ENCODE measurements around the gene PRTG.

GRCh38 chr15:55637086-55637485 is 105.9 kb downstream of the PRTG start:
- no peak for TF ChIP-seq POLR2A (IDR thresholded peaks at IDR 0.05)
- TF ChIP-seq, protein P1, sequence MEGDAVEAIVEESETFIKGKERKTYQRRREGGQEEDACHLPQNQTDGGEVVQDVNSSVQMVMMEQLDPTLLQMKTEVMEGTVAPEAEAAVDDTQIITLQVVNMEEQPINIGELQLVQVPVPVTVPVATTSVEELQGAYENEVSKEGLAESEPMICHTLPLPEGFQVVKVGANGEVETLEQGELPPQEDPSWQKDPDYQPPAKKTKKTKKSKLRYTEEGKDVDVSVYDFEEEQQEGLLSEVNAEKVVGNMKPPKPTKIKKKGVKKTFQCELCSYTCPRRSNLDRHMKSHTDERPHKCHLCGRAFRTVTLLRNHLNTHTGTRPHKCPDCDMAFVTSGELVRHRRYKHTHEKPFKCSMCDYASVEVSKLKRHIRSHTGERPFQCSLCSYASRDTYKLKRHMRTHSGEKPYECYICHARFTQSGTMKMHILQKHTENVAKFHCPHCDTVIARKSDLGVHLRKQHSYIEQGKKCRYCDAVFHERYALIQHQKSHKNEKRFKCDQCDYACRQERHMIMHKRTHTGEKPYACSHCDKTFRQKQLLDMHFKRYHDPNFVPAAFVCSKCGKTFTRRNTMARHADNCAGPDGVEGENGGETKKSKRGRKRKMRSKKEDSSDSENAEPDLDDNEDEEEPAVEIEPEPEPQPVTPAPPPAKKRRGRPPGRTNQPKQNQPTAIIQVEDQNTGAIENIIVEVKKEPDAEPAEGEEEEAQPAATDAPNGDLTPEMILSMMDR (IDR thresholded peaks at IDR 0.05) = no peak
